ENCODE data around the gene GUCY1A2. TPM values are rescaled to one million over a fixed set of nuclear protein-coding genes. Genes with fewer than 3 reads are reported as not detected.
A peak's percentile ranks its signal among the peaks of the same experiment; 100 is the strongest.
"Not testable (repeated sequence)": the region's sequence is repeated elsewhere in the genome, so short reads cannot be mapped to it uniquely, and the experiment has no call there.

GUCY1A2 gene, protein sequence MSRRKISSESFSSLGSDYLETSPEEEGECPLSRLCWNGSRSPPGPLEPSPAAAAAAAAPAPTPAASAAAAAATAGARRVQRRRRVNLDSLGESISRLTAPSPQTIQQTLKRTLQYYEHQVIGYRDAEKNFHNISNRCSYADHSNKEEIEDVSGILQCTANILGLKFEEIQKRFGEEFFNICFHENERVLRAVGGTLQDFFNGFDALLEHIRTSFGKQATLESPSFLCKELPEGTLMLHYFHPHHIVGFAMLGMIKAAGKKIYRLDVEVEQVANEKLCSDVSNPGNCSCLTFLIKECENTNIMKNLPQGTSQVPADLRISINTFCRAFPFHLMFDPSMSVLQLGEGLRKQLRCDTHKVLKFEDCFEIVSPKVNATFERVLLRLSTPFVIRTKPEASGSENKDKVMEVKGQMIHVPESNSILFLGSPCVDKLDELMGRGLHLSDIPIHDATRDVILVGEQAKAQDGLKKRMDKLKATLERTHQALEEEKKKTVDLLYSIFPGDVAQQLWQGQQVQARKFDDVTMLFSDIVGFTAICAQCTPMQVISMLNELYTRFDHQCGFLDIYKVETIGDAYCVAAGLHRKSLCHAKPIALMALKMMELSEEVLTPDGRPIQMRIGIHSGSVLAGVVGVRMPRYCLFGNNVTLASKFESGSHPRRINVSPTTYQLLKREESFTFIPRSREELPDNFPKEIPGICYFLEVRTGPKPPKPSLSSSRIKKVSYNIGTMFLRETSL
- 10 to 100 TPM in 1 of 12 donors, 1 to 10 TPM in 10, not detected in 1; 5.7 to 11.4 (median 8.0) TPM for polyA plus RNA-seq (ENCODE audit: insufficient read length in 12 of 12)
- long read RNA-seq, donor 1, result 0 reads
- long read RNA-seq, donor 2, result 0 reads
- long read RNA-seq, donor 3, result 0 reads
- long read RNA-seq, donor 4, result 0 reads
- long read RNA-seq, donor 5, result 0 reads
- long read RNA-seq, donor 6, result 0 reads
- long read RNA-seq, donor 7, full-length matches to known transcripts, result 1 of 1 reads
- long read RNA-seq, donor 7, partial matches to known transcripts, result 0 of 1 reads
- long read RNA-seq, donor 7, other reads (novel, unspliced or antisense), result 0 of 1 reads
- long read RNA-seq, donor 8, full-length matches to known transcripts, result 1 of 1 reads
- long read RNA-seq, donor 8, partial matches to known transcripts, result 0 of 1 reads
- long read RNA-seq, donor 8, other reads (novel, unspliced or antisense), result 0 of 1 reads
- long read RNA-seq, donor 9, result 0 reads
- long read RNA-seq, donor 10, result 0 reads
- long read RNA-seq, donor 11, result 0 reads

GRCh38 chr11:107018219-107018901, at the start of gene GUCY1A2:
GUCY1A2 (minus strand) TSS chr11:107018476; CDS start chr11:107018055, 421 bp downstream.
- DNase-seq, result peak; percentile 22

- no peak for DNase-seq
Observed at GRCh38 chr11:107054391-107054790, 36.1 kb upstream of the GUCY1A2 start.

GRCh38 chr11:107051332-107051731, 33.1 kb upstream of the GUCY1A2 start:
- DNase-seq, result not testable (repeated sequence)

DNA sequence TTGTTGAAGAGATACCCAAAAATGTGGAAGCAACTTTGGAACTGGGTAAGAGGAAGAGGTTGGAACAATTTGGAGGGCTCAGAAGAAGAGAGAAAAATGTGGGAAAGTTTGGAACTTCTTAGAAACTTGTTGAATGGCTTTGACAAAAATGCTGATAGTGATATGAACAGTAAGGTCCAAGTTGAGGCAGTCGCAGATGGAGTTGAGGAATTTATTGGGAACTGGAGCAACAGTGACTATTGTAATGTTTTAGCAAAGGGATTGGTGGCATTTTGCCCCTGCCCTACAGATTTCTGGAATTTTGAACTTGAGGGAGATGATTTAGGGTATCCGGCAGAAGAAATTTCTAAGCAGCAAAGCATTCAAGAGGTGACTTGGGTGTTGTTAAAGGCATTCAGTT, 32.6 kb upstream of the GUCY1A2 start:
- DNase-seq, result not testable (repeated sequence)

DNA sequence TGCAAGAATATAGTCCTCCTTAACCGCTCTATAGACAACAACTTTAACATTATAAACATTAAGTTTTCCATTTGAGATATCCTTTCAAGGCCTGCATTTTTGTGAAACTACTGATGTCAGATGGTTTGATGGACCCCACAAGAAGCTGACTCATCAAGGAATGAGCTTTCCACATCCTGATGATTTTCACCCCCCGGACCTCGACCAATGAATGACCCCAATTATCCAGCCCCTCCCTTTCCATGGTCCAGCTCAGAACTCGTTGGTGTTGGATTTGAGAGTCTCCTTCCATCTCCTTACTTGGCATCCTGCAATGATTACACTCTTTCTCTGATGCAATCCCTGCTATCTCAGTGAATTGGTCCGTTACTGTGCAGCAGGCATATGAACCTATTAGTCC, 31.8 kb upstream of the GUCY1A2 start:
- no peak for DNase-seq

DNA sequence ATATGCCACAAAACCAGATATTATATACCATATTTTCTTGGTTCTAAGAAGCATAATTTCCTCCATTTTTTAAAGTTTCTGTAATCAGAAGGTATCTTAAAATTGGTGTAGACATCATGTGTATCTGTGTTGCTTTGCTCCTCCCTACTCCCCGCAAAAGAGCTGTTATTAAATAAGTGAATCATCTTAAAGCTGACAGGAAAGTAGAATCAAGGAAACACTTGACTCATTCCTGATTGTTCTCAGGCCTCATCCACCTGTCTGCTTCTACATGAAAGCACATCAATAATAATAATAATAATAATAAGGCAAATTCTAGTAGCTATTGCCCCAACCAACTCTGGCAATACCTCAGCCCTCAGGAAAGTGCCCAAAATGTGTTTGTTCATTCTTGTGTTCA, 26.2 kb upstream of the GUCY1A2 start:
- no peak for DNase-seq

GRCh38 chr11:107043242-107044006, 25.1 kb upstream of the GUCY1A2 start:
- DNase-seq, result no peak

DNA sequence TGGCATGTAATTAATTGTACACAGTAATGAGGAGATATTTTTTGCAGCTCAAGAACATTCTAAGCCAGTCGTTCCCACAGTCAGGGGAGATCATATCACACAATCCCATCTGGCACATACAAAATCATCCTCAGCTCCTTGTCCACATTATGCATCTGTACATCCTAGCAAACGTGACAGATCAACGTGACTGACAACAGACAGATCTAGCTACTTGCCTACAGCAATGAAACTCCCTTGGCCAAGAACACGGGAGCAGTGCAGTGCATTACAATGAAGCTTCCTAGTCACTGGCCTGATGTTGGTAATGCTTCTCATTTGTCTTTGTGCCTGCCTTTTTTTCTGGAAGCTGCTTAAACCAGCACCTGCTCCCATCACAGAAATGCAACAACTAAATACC, 24.5 kb upstream of the GUCY1A2 start:
- no peak for DNase-seq

DNA sequence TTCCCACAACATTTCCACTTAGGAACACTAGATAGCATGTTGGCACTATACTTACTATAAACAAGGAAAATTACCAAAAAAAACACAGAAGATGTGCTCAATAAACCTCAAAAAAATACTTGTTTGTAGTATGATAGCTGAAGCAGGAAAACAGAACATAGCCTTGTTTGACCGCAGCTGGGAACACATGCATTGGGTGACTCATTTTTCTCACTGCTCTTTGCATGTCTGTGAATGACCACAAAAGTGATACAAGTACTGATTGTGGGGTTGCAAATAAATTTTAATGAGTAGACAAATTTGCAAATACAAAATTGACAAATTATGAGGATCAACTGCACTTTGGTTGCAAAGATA, 22.8 kb upstream of the GUCY1A2 start:
- no peak for DNase-seq

- no peak for DNase-seq
Observed at GRCh38 chr11:107040433-107041087, 22.3 kb upstream of the GUCY1A2 start.

GRCh38 chr11:107025673-107026072, 7.4 kb upstream of the GUCY1A2 start:
- no peak for DNase-seq

DNA sequence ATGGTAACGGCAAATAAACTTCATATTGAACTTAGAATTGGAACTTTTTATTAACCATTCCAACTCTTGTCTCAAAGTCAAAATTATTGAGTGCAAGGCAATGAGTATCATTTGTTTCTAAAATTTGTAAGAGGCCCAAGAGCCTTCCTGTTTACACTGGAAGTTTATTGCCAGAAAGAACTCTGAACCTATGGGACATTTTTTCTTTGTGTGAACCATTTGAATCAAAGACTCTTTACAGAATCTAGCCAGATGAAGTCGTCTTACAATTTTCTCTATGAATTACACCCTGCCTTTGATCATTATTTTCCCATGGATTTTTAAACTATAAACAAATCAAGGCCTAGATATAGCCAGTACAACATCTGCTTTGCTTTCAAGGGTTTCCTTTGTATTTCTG, 2.3 kb upstream of the GUCY1A2 start:
- DNase-seq, result no peak

DNA sequence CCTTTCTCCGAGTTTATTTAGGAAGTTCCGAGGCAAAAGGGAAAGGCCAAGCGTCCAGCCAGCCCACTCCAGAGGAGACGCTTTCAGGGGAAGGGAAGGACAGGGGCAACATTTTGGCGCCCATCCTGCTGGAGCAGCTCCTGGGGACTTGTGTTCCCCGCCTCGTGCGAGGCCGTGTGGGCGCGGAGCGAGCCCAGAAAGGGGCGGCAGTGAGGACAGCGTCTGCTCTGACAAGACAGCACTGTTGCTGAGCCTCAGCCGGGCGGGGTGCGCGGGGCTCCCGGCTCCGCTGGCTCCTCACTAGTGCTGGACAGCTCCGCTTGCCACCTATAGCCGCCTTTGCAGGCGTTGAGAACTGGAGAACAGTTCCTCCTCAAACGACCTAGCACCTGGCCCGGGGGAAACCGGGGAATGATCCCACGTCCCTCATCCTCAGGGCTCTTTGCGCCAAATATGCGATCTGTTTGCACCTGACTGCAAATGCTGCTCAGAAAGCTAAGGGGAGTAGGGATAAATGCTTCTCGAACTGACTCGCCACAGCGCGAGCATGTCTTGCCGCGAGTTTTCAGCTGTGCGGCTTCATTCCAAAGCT, 722 bp upstream of the GUCY1A2 start:
- DNase-seq, result peak; percentile 80

DNA sequence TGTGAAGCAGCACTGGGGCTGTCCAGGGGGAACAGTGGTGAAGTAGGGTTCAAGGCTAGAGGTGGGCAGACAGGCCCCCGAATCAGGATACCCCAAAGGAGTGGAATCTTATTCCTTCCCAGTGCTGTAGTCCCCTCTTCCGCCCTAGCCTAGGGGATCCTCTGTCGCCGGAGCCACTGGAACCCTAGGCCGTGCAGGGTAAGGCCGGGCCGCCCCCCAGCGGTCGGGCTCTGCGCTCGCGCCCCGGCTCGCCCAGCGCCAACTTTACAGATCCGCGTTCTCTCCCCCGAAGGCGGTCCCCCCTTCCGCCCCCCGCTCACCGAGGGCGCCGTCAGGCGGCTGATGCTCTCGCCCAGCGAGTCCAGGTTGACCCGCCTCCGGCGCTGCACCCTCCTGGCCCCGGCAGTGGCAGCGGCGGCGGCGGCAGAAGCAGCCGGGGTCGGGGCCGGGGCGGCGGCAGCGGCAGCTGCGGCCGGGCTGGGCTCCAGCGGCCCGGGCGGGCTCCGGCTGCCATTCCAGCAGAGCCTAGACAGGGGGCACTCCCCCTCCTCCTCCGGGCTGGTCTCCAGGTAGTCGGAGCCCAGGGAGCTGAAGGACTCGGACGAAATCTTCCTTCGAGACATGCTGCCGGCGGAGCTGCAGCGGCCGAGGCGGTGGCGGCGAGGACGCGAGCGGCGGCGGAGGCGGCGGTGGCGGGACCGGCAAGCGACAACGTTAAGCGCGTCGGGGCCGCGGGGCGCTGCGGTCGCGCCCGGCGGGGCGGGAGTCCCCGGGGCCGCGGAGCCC, 650 bp downstream of the GUCY1A2 start:
- DNase-seq, result peak; percentile 30

GRCh38 chr11:107017104-107017432, 1.2 kb downstream of the GUCY1A2 start:
- DNase-seq, result peak; percentile 16

DNA sequence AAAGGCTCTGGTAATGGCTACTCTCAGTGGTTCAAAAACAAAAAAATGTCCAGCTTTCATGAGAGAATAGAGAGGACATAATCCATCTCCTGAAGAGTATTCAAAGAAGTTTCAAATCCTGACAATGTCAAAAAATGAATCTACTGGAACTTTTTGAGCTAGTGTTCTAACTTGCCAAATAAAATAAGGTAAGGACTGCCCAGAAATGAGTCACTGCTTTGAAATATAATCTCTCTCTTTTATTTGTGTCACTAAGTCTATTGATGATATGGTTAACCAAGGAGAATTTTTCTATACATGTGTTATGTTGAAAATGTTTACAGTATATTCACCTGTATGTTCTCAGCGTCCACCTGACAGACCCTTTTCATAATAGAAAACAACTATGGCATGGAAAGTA, 3.4 kb downstream of the GUCY1A2 start:
- DNase-seq, result no peak

GRCh38 chr11:107011977-107012376, 6.3 kb downstream of the GUCY1A2 start:
- no peak for DNase-seq

GRCh38 chr11:107009190-107009589, 9.1 kb downstream of the GUCY1A2 start:
- no peak for DNase-seq

Measured in muscle of arm (tissue), 14 donors.